Breast epithelium (tissue), 4 donors: ENCODE results near the gene PDGFB. TPM values are rescaled to one million over a fixed set of nuclear protein-coding genes. Genes with fewer than 3 reads are reported as not detected.

Experiments
- DNase-seq, 2 donors: peaks; one replicate each; pipeline ENCODE4 v3.0.0-alpha.2; 2019; ENCODE audit warnings: low spot score in 2 of 2
- H3K27ac ChIP-seq, 2 donors: fragments of 200-600 bp; sonication (generic) in 1 of 2; one replicate each; pipeline ENCODE4 v1.5.1; 2016 to 2019; ENCODE audit warnings: mild to moderate bottlenecking in 1 of 2
- H3K27me3 ChIP-seq, 2 donors: fragments of 200-600 bp; sonication (generic) in 1 of 2; one replicate each; pipeline versions ENCODE4 v1.5.1 to v1.6.0; 2017 to 2019; ENCODE audit warnings: control low read depth in 1 of 2, mild to moderate bottlenecking in 1 of 2
- H3K36me3 ChIP-seq: fragments of 200-600 bp; one replicate; pipeline ENCODE4 v1.5.1; 2019
- H3K4me1 ChIP-seq, 2 donors: fragments of 200-600 bp; sonication (generic); one replicate each; pipeline ENCODE4 v1.5.1; 2016 to 2019; ENCODE audit warnings: control low read depth in 1 of 2
- H3K4me3 ChIP-seq, 3 donors: fragments of 200-600 bp; sonication (generic); 1 replicate in 2 of 3; 2 replicates in 1 of 3; pipeline ENCODE4 v1.5.1; 2016 to 2019; ENCODE audit warnings: mild to moderate bottlenecking in 3 of 3, moderate library complexity in 2 of 3
- H3K9me3 ChIP-seq, 2 donors: fragments of 200-600 bp; sonication (generic) in 1 of 2; one replicate each; pipeline ENCODE4 v1.5.1; 2016 to 2019; ENCODE audit warnings: control low read depth in 1 of 2
- POLR2A ChIP-seq: fragments of 450-650 bp; IDR thresholded peaks from one replicate; pipeline ENCODE4 v1.6.1; 2016; ENCODE audit warnings: antibody characterized with exemption, mild to moderate bottlenecking, moderate library complexity
- POLR2AphosphoS5 ChIP-seq, 3 donors: sonication (generic); formaldehyde crosslinking; IDR thresholded peaks; one replicate each; pipeline ENCODE4 v1.6.1; 2017; ENCODE audit warnings: antibody characterized with exemption in 3 of 3
- intact Hi-C: fragments of 100-400 bp; cut with DNase I; formaldehyde crosslinking; loops from one replicate; pipeline ENCODE4 v1.15.1; 2023; ENCODE audit warnings: low total_unique reads
- total RNA-seq, 3 donors: library from RNA; depleted of rRNA; stranded (reverse); fragments of >200 nt; gene quantifications; one replicate each; pipeline ENCODE4 v1.1.0, GENCODE V29; 2016
- TF ChIP-seq, protein P1 (sequence below), 3 donors: fragments of 450-650 bp; IDR thresholded peaks; one replicate each; pipeline ENCODE4 v1.5.1; 2016 to 2017; ENCODE audit warnings: antibody characterized with exemption in 3 of 3, mild to moderate bottlenecking in 3 of 3, moderate library complexity in 3 of 3

Gene PDGFB
- total RNA-seq, result 10 to 100 TPM in 1 of 3 donors, 1 to 10 TPM in 2; 5.3 to 11.1 (median 8.5) TPM

DNA sequence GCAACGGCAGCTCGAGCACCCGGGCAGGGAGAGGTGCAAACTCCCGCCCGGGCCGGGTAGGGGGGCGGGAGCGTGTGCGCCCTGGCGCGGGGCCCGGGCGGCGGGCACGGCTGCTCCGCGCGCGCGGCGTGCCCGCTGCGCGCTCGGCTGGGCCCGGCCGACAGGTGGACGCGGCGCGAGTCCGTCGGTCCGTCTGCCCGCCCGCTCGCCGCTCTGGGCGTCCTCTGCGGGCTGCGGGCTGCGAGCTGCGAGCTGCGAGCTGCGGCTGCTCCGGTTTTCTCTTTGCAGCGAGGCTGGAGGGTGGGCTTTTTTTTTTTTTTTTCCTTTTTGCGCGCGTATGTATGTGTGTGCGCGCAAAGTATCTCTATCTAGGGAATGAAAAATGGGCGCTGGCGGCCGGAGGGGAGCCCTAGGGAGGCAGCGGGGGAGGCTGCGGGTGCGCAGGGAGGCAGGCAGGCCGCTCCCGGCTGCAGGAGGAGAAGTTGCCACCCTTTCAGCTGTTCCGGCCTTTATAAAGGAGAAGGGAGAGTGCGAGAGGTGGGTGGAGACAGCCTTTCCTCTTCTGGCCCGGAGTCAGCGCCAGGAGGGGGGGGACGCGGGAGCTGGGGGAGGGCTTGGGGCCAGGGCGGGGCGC is at the start of gene PDGFB:
Gene PDGFB, minus strand, starts transcription at position 487 of the 634 bp plus-strand sequence. CDS start 1,019 bp downstream, outside the sequence.
- no peak for DNase-seq
- Histone ChIP-seq H3K4me1 (peaks cover 10 to 15% of the 10 kb centered on the region in 2 donors), H3K4me3 (peak within 1 kb of the TSS; percentile 55 to 80 (median 70)), H3K9me3 (no peaks in the 10 kb centered on the region), H3K27ac (peak within 1 kb of the TSS; percentile 93 to 95), H3K36me3 (no peaks in the 10 kb centered on the region), H3K27me3 (no peaks in the 10 kb centered on the region)
- TF ChIP-seq POLR2AphosphoS5 (IDR thresholded peaks at IDR 0.05), result peak in 1 of 3 donors; percentile 29
- TF ChIP-seq, protein P1, sequence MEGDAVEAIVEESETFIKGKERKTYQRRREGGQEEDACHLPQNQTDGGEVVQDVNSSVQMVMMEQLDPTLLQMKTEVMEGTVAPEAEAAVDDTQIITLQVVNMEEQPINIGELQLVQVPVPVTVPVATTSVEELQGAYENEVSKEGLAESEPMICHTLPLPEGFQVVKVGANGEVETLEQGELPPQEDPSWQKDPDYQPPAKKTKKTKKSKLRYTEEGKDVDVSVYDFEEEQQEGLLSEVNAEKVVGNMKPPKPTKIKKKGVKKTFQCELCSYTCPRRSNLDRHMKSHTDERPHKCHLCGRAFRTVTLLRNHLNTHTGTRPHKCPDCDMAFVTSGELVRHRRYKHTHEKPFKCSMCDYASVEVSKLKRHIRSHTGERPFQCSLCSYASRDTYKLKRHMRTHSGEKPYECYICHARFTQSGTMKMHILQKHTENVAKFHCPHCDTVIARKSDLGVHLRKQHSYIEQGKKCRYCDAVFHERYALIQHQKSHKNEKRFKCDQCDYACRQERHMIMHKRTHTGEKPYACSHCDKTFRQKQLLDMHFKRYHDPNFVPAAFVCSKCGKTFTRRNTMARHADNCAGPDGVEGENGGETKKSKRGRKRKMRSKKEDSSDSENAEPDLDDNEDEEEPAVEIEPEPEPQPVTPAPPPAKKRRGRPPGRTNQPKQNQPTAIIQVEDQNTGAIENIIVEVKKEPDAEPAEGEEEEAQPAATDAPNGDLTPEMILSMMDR (IDR thresholded peaks at IDR 0.05), result no peak
- TF ChIP-seq POLR2A, result no peak
- intact Hi-C loops, result loop anchor here (10.0 kb wide), 1 partner anchor 50 kb away; no protein-coding TSS in a partner anchor

DNA sequence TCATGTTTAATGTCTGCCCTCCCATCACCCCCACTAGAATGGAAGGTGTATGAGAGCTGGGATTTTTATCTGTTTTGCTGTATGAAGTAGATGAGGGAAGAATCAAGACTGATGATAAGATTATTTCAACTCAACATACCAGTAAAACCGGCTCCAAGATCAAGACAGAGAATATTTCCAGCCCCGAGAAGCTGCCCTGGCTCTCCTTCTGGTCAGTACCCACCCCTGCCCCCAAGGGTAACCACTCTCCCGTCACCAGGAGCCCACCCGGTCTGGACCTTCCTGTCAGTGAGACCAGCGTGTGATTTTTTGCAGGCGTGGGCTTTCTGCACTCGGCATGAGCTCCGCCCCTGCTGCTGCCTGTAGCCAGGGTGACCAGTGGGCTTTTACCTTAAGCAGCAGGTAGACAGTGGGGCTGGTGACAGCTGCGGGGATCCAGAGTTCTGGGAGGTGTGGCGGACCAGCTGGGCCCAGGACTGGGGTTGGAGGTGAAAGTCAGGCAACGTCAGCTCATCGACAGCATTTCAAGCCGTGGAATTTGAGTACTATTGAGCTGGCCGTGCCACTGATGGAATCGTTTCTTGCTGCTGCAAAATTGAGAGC is 49.1 kb upstream of the PDGFB start:
- intact Hi-C loops, result loop anchor here (5.0 to 10.0 kb wide), 2 partner anchors 49 to 562 kb away; partner anchors contain the start of gene PDGFB
- Histone ChIP-seq H3K9me3 (no peaks in the 10 kb centered on the region), H3K27me3 (no peaks in the 10 kb centered on the region), H3K27ac (peak overlapping the region; percentile 4 to 96), H3K4me1 (peaks cover 20 to 40% of the 10 kb centered on the region in 2 donors), H3K4me3 (no peak overlapping the region), H3K36me3 (no peaks in the 10 kb centered on the region)
- TF ChIP-seq, protein P1 (IDR thresholded peaks at IDR 0.05), result no peak
- TF ChIP-seq POLR2A (no peak), POLR2AphosphoS5 (IDR thresholded peaks at IDR 0.05) (no peak)
- no peak for DNase-seq

DNA sequence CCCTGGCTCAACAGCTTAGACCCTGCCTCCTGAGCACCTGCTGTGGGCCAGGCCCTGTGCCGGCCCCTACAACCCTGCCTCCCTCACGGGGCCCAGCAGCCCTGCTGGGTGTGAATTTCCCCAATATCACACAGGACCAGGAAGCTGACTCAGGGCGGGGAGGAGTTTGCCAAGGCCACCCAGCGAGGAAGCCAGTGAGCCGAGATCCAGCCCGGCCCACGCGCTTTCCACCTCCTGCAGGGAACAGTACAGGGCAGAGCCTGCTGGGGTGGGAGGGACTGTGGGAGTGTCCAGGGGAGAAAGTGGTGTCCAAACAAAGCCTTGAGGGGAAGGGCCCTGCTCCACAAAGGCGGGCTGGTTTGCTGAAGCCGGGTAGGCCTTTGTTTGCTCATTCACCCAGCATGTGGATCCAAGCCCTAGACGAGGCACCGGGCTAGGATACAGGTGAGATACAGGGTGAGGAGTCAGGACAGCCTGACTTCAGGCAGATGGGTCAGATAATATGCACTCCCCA is 47.8 kb upstream of the PDGFB start:
- H3K36me3 ChIP-seq, result no peaks in the 10 kb centered on the region
- peak overlapping the region in 1 of 3 donors; percentile 32 for H3K4me3 ChIP-seq
- TF ChIP-seq POLR2AphosphoS5 (IDR thresholded peaks at IDR 0.05) (peak; percentile 23 to 59 (median 48)), POLR2A (peak; percentile 34)
- TF ChIP-seq, protein P1 (IDR thresholded peaks at IDR 0.05), result peak in 1 of 3 donors; percentile 7
- H3K9me3 ChIP-seq, result no peaks in the 10 kb centered on the region
- peak overlapping the region; percentile 95 to 96 for H3K27ac ChIP-seq
- DNase-seq, result peak; percentile 96 to 98
- no peaks in the 10 kb centered on the region for H3K27me3 ChIP-seq
- intact Hi-C loops, result loop anchor here (5.0 to 10.0 kb wide), 2 partner anchors 48 to 560 kb away; partner anchors contain the start of gene PDGFB
- H3K4me1 ChIP-seq, result peaks cover 20 to 37% of the 10 kb centered on the region in 2 donors

DNA sequence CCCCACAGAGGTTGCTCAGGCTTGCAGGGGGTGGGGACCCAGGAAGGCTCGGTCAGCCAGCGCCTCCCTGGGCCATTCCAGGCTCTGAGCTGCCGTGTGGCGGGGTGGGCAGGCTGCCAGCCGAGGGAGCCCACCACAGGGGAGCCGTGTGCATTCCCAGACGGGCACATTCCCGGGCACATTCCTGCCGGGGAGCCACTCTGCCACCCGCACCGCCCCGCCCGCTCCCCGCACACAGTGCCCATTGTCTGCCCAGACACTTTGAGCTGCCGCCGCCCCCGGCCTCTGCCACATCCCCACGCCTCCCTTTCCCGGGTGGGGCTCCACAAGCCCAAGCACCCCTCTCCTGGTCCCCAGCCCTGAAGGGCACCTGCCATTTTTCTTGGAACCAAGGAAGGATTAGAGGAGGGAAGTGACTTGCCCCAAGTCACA is 47.3 kb upstream of the PDGFB start:
- Histone ChIP-seq H3K9me3 (no peaks in the 10 kb centered on the region), H3K4me3 (peak overlapping the region in 1 of 3 donors; percentile 32), H3K27ac (peak overlapping the region; percentile 95 to 96), H3K27me3 (no peaks in the 10 kb centered on the region), H3K36me3 (no peaks in the 10 kb centered on the region), H3K4me1 (peaks cover 20 to 31% of the 10 kb centered on the region in 2 donors)
- TF ChIP-seq POLR2A (no peak), POLR2AphosphoS5 (IDR thresholded peaks at IDR 0.05) (no peak)
- TF ChIP-seq, protein P1 (IDR thresholded peaks at IDR 0.05), result no peak
- DNase-seq, result peak in 1 of 2 donors; percentile 95
- intact Hi-C loops, result loop anchor here (5.0 to 10.0 kb wide), 2 partner anchors 47 to 560 kb away; partner anchors contain the start of gene PDGFB
